IPS DF 19.7 (cell line): Measurements from ENCODE around the gene PSMA2.

Source experiments
- DNase-seq: peaks from one replicate; pipeline ENCODE4 v3.0.0-alpha.2; 2013; ENCODE audit warnings: low read depth, low spot score

Gene PSMA2

DNA sequence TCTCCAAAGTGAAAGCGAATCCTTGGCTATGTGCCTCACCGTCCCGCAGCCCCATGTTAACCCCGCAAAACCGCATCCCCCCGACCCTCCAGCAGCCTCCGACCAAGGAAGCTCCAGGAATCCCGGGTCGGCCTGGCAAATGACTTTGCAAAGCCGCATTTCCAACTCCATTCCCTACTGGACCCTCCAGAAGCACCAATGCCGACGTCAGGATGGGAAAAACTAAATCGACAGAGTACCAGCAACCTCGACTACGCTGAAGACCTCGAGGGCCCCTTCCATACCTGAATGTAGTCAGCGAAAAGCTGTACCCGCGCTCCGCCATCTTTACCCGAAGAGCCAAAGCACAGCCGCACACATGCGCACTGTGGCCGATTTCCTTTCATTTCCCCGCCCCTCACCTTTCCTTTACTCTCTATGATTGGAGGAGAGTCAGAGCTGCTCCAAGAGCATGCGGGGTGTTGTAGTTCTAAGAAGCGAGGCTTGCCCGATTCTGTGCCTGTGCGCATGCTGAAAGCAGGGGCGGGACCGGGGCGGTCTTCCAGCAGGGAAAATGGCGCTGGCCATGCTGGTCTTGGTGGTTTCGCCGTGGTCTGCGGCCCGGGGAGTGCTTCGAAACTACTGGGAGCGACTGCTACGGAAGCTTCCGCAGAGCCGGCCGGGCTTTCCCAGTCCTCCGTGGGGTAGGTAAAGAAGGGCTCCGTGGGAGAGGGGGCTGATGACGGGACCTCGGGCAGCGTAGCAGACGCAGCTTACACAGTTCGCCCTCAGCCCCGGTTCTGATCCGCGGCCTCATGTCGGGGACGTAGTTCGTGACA lies at the start of gene PSMA2, which contains the start of gene MRPL32:
TSS of gene PSMA2 (minus strand) at position 341 of the 818 bp plus-strand sequence. CDS start at position 325, 16 bp downstream.
TSS of gene MRPL32 (plus strand) at position 543 of the 818 bp plus-strand sequence. CDS start at position 554, 11 bp downstream.
- peak; percentile 94 for DNase-seq

DNA sequence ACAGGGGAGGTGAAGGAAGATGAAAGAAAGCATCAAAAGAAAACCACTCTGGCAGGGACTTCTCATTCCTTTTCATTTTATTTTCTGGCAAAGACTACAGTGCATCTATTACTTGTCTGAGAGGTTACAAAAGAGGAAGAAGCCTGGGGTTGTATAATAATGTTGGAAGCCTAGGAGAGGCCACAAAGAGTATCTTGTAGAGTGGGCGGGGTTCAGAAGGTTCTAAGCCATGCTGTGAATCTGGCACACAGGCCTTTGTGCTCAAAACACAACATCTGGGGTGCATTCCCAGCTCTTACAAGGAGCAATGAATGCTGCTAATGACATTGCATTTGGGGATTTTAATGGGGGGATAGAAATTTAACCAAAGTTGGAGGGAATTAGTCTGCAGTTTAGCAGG lies 49.6 kb upstream of the PSMA2 start:
- DNase-seq, result no peak

DNA sequence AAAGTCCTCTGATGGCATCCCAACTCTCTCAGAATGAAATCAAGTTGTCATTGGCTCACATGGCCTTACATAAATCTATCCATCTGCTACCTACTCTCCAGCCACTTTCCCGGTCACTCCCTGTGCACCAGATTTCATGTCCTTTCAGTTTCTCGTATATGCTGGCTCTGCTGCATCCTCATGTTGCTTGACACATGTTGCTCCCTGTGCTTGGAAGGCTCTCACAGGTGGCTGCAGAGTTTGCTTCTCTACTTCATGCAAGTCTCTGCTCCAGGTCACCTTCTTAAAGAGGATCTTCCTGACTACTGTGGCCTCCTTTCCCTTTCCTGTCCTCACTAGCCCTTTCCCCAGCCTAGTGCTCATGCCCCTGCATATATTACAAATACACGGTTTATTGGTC lies 48.5 kb upstream of the PSMA2 start:
- DNase-seq, result no peak

DNA sequence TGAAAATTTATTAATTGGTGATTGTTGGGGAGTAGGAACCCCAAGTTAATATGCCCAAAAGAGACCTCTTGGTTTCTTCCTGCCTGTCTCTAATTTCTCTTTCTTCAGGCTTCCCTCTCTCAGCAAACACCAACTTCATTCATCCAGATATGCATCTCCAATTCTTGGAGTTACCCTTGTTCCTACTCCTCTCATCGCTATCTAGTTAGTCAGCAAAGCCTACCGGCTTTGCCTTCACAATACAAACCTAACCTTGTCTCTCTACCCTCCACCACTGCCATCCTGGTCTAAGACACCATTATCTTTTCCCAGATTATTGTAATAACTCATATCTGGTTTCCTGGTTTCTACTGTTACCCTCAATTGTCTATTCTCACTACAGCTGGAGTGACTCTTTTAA lies 48.1 kb upstream of the PSMA2 start:
- no peak for DNase-seq

DNA sequence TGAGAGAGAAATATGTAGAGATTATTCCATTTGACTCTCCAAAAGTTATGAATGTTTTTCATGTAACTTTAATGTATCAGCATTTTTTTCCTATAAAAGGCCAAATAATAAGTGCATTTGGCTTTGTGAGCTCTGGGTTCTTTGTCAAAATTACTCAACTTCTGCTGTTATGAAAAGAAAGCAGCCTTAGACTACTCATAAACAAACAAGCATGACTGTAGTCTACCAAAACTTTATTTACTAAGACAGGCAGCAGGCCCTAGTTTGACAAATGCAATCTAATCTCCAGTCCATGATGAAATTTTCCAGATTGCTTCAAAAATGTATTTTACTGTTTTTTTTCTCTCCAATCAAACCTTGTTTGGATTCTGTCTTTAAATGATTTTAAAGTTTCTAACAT lies 46.5 kb upstream of the PSMA2 start:
- DNase-seq, result no peak

DNA sequence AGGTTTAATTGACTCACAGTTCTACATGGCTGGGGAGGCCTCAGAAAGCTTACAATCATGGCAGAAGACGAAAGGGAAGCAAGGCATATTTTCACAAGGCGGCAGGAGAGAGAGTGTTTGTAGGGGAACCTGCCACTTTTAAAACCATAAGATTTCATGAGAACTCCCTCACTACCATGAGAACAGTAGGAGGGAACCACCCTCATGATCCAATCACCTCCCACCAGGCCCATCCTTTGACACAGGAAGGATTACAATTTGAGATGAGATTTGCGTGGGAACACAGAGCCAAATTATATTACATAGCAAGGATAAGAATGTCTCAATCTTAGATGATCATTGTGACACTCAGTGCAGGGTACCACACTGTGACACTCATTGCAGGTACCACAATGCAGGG lies 44.4 kb upstream of the PSMA2 start:
- DNase-seq, result no peak

DNA sequence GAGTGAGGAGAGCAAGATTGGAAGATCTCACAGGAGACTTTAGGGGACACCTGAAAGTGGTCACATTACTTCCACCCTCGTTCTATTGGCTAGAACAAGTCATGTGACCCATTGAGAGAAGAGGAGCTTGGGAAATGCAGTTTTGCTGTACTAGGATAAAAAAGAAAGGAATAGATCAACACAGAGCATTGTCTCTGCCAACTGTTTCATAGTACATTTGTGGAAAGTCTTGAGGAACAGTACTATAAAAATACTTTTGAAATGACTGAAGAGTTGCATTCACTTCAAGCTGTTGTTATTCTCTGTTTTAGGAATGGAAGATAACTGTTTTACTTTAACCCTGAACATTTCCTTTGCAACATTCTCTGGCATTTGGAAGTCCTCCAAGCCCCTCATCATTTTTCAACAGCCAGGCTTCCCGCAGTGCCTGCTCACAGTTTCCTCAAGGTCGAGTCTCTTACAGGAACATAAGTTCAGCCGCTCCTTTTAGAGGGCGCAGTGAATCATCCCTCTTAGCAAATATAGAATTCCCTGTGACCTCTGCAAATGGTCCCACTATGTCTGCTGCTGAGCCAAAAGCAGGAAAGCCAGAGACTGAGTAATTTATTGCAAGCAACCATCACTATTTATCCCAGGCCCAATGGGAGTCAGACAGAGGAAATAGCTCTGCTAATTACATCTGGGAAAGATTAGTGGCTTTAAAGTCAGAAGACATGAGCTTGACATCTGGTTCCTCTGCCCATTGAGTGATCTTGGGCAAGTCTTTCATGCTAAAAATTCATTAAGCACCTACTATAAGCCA lies 40.9 kb upstream of the PSMA2 start:
- DNase-seq, result no peak

DNA sequence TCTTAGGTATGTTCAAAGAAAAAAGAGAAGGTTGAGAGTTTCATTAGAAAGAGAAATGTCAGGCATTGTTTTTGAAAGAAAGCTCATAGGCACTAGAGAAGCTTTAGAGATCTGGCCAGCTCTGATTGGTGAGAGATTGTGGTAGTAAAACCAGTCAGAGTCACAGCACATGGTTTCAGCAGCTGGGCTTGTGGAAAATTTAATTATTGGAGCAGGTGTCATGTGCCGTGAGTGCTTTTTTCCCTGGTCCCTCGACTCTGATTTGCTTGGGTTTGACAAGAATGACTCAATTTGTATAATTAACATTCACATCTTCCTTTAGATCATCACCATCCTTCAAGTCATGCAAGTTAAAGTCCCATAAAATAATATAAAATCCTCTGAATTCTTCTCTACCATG lies 35.4 kb upstream of the PSMA2 start:
- DNase-seq, result no peak

DNA sequence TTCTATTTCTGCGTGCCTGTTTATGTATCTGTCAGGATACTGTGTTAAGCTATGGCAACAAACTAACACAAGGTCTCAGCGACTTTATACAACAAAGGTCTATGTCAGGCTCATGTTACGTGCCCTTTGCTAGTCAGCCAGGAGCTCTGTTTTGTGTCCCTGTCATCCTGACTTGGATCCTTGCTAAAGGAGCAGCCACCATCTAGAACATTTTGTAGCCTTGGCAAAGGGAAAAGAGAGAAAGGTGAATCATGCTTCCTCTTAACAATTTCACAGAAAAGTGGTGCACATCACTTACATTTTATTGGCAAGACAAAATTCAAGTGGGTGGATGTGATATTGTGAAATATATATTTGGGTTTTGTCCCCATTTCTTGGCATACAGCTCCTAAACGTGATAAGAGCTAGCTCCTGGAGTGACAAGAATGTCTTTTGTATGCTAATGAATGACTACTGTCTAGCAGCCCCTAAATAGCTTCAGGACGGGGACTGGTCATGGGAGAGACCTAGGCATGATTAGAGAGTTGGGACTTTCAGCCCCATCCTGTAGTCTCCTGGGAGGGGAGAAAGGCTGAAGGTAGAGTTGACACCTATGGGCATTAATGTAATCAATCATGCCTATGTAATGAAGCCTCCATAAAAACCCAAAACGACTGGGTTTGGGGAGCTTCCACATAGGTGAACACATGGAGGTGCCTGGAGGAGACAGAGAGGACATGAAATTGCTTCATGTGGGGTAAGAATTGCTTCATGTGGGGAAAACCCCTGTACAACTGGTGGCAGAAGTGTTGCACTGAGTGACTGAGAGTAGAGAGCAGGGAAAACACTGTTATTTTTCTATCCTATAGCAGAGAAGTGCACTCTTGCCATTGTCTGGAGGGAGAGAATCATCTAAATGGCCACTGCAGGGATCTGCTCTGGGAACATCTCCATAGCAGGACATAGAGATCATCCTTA lies 33.2 kb upstream of the PSMA2 start:
- no peak for DNase-seq

DNA sequence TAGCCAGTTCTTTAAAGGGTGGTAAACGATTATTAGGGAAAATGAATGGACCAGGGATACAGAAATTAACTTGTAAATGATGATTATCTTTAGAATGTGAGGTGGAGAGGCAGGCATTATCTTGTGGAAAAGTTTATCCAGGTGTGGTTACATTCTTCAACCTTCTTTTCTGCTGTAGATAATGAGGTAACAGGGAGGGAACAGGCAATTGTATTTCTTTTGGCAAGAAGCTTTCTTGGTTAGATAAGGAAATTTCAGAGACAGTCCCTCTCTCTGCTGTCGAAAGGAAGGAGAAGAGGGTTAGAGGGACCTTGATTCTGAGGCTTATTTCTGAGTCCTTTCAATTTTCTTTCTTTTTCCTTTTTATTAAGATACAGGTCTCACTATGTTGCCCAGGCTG lies 32.3 kb upstream of the PSMA2 start:
- DNase-seq, result no peak

DNA sequence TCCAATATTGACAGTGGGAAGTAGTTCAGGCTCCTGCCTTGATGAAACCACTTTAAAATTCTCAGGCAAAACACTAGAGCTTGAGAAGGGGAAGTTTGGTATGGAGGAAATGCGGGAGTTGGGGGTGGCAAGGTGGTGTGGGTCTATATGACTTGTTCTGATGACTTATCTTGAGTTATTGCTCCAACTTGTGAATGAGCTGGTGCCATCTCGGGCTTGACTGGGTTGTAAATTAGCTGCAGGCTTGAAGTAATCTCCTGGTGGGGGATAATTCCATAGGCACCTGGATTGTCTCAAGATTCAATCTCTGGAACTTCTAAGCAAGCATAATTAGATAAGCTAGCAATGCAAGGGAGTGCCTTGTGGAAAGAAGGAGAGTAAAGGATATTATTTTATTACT lies 29.2 kb upstream of the PSMA2 start:
- no peak for DNase-seq

DNA sequence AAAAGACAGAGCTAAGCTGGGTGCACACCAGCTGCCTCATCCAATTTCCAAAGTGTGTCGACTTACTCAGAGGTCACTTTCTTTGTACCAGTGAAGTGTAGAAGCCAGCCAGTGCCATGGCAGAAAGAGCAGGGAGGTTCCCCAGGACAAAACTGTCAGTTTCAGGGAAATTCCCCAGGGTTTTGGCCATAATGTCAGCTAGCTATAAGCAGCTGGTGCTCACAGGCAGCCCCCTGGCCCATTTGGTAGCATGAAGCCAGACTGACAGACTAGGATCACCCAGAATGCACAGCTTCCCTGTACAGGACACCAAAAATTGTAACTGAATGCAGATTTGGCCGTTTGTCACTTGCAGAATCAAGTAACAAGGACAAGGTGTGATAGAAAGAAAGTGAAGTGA lies 28.8 kb upstream of the PSMA2 start:
- no peak for DNase-seq

DNA sequence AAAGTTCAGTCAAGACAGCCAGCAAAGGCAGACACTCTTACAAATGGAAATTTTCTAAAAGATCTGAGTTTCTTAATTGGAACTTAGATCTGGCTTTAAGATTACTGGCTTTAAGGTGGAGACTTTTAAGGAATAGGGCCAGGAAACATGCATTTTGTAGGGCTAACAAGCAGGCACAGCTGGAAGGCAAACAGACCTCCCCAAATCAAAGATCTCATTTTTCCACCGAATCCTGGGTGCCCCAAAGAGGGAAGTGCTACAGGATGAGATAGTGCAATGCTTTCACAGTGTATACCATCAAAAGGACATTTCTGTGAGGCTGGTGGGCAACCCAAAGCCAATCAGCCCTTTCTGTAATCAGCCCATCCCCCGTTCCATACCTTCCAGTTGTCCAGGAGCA lies 27.6 kb upstream of the PSMA2 start:
- no peak for DNase-seq

DNA sequence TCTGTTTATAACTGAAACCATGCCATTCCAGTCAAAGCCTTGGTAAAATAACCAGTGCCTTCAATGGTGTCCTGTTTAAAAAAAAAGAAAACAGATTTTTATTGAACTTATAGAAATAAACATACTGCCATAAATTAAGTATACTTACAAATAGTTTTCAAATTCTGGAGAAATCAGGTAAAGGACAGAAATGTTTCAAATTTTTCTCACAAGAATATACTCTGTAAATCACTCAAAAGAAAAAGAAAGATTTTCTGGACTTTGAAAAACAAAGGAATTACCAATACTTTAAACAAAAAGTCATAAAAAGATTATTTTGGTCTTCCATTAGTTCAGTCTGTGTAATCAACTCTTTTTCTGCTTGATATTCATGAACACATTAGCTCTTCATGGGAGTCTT lies 24.1 kb upstream of the PSMA2 start:
- no peak for DNase-seq

DNA sequence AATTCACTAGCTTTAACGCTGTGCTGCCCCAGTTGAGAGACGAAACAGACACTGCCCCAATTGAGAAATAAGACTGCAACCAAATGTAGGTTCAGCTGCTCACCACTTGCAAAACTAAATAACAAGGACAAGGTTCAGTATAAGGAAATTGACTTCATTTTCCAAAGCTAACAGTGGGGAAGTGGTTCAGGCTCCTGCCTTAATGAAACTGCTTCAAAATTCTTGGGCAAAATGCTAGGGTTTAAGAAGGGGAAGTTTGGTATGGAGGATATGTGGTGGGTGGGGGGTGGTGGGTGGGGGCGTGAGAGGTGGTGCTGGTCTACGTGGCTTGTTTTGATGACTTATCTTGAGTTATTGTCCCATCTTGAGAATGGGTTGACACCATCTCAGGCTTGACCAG lies 22.0 kb upstream of the PSMA2 start:
- DNase-seq, result no peak

DNA sequence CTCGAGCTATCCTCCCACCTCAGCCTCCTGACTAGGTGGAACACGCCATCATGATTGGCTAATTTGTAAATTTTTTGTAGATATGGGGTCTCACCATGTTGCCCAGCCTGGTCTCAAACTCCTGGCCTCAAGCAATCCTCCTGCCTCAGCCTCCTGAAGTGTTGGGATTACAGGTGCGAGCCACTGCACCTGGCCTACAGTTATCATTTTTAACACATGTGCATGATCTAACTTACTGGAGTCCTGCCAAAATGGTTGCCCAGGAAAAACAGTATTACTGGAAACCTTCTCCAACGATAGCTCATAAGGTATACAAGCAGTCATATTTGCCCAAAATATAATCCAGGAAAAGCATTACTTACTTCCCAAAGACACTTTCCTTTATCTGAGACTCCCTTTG lies 20.4 kb upstream of the PSMA2 start:
- no peak for DNase-seq

DNA sequence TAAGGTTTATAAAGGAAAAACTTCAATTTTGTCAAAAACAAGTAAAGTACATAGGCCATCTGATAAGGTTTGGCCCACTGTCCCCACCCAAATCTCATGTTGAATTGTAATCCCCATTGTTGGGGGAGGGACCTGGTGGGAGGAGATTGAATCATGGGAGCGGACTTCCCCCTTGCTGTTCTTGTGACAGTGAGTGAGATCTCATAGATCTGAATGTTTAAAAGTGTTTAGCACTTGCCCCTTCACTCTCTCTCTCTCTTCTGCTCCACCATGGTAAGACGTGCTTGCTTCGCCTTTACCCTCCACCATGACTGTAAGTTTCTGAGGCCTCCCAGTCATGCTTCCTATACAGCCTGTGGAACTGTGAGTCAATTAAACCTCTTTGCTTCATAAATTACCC lies 18.4 kb upstream of the PSMA2 start:
- DNase-seq, result no peak

DNA sequence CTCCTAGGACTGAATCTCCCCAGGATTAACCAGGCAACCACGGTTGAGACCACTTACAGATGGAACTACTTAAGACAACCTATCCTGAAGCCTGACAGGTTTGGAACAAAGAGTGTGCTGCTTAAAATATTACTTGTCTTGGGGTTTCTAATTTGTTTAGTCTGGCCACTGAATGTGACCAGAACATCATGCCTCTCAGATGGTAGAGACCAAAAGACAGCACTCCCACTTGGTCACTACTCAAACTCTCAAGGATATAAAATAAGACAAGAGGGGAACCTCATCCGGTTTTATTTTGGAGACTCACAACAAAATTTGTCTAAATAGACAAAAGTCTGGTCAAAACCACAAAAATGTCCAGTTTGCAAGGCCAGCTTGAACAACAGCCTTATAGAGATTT lies 15.5 kb upstream of the PSMA2 start:
- no peak for DNase-seq

DNA sequence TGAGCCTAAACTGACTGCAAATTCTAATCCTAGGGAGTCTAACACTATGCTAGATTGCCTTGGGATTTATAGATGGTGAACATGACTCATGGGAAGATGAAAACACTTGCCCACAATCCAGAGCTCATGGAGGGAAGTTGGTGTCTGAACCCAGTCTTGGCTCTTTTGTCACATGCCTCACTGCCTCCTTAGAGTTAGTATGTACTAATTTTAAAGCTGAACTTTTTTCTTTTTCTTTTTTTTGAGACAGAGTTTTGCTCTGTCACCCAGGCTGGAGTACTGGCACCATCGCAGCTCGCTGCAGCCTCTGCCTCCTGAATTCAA lies 14.6 kb upstream of the PSMA2 start:
- DNase-seq, result no peak

DNA sequence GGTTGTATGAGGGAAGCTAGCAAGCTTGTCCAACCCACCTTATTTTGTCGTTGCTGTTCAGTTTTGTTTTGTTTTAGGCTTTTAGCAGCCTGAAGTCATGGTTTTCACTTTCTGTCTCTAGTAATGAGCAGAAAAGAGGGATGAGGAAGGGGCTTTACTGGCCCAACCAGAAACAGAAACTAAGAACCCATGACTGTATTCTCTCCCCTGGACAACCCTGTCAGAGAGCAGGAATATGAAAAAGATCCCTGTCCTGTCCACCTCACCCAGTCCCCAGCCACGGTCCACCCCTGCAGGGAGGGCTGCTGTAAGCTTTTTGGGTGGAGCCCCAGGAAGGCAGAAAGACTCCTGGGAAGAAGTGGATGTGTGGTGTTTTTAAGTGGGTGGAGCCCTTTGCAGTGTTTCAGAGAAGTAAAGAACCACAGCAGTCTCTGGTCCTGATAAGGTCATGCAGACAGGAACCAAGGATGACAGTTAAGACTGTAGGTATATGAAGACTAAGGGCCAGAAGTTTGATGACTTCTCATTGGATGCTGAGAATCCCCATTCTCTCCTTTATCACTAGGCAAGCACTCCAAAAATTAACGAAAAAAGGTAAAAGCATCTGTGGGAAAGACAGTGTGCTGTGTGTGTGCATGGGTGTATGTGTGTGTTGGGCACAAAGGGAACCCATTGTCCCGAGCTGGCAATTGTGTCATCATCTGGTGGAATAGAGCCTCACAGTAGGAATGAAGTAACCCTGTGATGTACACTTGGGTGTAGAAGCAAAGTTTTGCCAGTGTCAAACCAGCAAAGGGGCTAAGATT lies 14.1 kb upstream of the PSMA2 start:
- no peak for DNase-seq
